Mesendoderm (in vitro differentiated cells): ENCODE measurements around the gene PI4K2A.
A peak's percentile ranks its signal among the peaks of the same experiment; 100 is the strongest.

Experiments used
- DNase-seq: peaks from one replicate; pipeline ENCODE4 v3.0.0; 2013
- H2AK5ac ChIP-seq: 2 replicates; pipeline ENCODE4 v1.6.1; 2013; ENCODE audit warnings: low read length, inconsistent platforms
- H2BK120ac ChIP-seq: 2 replicates; pipeline ENCODE4 v1.6.1; 2013; ENCODE audit warnings: low read depth, mild to moderate bottlenecking, low read length, moderate library complexity, mixed read lengths
- H2BK15ac ChIP-seq: replicated peaks from 2 replicates; pipeline ENCODE4 v1.6.1; 2013; ENCODE audit warnings: low read depth, mild to moderate bottlenecking, moderate library complexity
- H2BK5ac ChIP-seq: 2 replicates; pipeline ENCODE4 v1.6.1; 2013; ENCODE audit warnings: low read length, inconsistent platforms
- H3K18ac ChIP-seq: 2 replicates; pipeline ENCODE4 v1.6.1; 2013; ENCODE audit warnings: mild to moderate bottlenecking, low read length, mixed read lengths
- H3K23ac ChIP-seq: one replicate; pipeline ENCODE4 v1.6.1; 2013; ENCODE audit warnings: low read length
- H3K27ac ChIP-seq: 2 replicates; pipeline ENCODE4 v1.5.1; 2013; ENCODE audit warnings: low read depth, mild to moderate bottlenecking, inconsistent platforms, low read length, moderate library complexity
- H3K27me3 ChIP-seq: 2 replicates; pipeline ENCODE4 v1.6.1; 2013; ENCODE audit warnings: low read length, control low read depth, mild to moderate bottlenecking, inconsistent platforms; ENCODE audit not compliant: insufficient read depth, poor library complexity
- H3K36me3 ChIP-seq: 2 replicates; pipeline ENCODE4 v1.6.1; 2013; ENCODE audit warnings: low read length, inconsistent platforms; ENCODE audit not compliant: control insufficient read depth, insufficient read depth
- H3K4ac ChIP-seq: one replicate; pipeline ENCODE4 v1.6.1; 2013; ENCODE audit warnings: low read depth, mild to moderate bottlenecking, low read length, moderate library complexity
- H3K4me1 ChIP-seq: 2 replicates; pipeline ENCODE4 v1.6.1; 2013; ENCODE audit warnings: low read depth, low read length, inconsistent platforms; ENCODE audit not compliant: control insufficient read depth
- H3K4me2 ChIP-seq: 2 replicates; pipeline ENCODE4 v1.6.1; 2013; ENCODE audit warnings: low read length
- H3K4me3 ChIP-seq: 2 replicates; pipeline ENCODE4 v1.5.1; 2013; ENCODE audit warnings: mild to moderate bottlenecking, low read length
- H3K56ac ChIP-seq: one replicate; pipeline ENCODE4 v1.6.1; 2013; ENCODE audit warnings: low read length
- H3K79me1 ChIP-seq: 2 replicates; pipeline ENCODE4 v1.6.1; 2013; ENCODE audit warnings: low read length, inconsistent platforms
- H3K79me2 ChIP-seq: 2 replicates; pipeline ENCODE4 v1.6.1; 2013; ENCODE audit warnings: mild to moderate bottlenecking, low read length; ENCODE audit not compliant: control insufficient read depth, insufficient read depth
- H3K9ac ChIP-seq: 2 replicates; pipeline ENCODE4 v1.6.1; 2013; ENCODE audit warnings: low read length, inconsistent platforms
- H4K5ac ChIP-seq: one replicate; pipeline ENCODE4 v1.6.1; 2013; ENCODE audit warnings: low read length
- H4K8ac ChIP-seq: one replicate; pipeline ENCODE4 v1.6.1; 2013; ENCODE audit warnings: low read depth, mild to moderate bottlenecking, control low read depth, low read length, moderate library complexity
- WGBS: extraction: QIAGEN DNeasy Blood & Tissue Kit; methylation state at CpG from one replicate; pipeline ENCODE4 v1.1.7; 2013; ENCODE audit warnings: low lambda C conversion rate, missing lambda C conversion rate; ENCODE audit not compliant: insufficient coverage; ENCODE audit errors: extremely low coverage; 5-methylcytosine and 5-hydroxymethylcytosine counted together

PI4K2A gene

DNA sequence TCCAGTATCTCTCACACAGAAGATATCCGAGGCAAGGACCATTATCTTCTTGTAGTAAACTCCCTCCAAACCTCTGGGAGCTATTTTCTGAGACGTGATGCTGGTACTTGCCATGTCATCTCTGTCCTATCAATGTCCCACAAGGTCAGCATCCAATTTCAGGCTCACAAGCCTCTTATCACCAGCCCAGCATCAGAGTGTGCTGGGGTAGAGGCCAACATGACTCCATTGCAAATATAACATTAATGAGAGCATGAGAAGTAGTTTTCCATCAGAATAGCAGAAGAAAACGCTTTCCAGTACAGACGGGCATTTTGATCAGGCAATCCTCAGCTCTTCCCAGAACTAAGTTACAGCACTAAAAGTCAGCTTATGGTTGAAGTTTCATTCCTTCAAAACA is 12.7 kb upstream of the PI4K2A start:
- H2AK5ac ChIP-seq: no peak overlapping the region
- no peak overlapping the region for H4K8ac ChIP-seq
- no peak overlapping the region for H2BK5ac ChIP-seq
- no peak overlapping the region for H3K9ac ChIP-seq
- H3K79me2 ChIP-seq: no peaks in the 10 kb centered on the region
- H3K4ac ChIP-seq: no peak overlapping the region
- no peaks in the 10 kb centered on the region for H3K36me3 ChIP-seq
- no peak for DNase-seq
- H2BK120ac ChIP-seq: no peak overlapping the region
- no peak overlapping the region for H3K18ac ChIP-seq
- H2BK15ac ChIP-seq: no peak overlapping the region
- H3K23ac ChIP-seq: no peak overlapping the region
- no peak overlapping the region for H3K4me2 ChIP-seq
- no CpG with 5 or more reads among the region's 4 CpGs for WGBS
- H3K79me1 ChIP-seq: no peaks in the 10 kb centered on the region
- H4K5ac ChIP-seq: no peak overlapping the region
- H3K27ac ChIP-seq: no peak overlapping the region
- no peak overlapping the region for H3K4me3 ChIP-seq
- H3K27me3 ChIP-seq: no peaks in the 10 kb centered on the region
- H3K4me1 ChIP-seq: no peaks in the 10 kb centered on the region
- H3K56ac ChIP-seq: no peak overlapping the region

DNA sequence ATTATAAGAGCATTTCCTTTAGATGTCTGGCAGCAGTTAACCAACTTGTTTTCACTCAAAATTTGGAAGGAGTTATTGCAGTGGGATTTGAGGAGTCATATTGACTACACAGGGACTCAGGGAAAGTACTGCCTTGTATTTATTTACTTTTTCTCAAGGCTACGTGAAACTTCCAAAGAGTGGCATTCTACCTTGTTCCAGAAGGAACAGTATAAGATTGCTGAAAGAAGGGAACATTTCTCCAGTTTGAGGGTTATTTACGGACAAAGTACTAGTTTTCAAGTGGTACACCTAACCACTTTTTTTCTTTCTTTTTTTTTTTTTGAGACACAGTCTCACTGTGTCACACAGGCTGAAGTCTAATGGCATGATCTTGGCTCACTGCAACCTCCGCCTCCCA is 12.2 kb upstream of the PI4K2A start:
- WGBS: no CpG with 5 or more reads among the region's 3 CpGs
- Histone ChIP-seq H2BK120ac (no peak overlapping the region), H3K27me3 (no peaks in the 10 kb centered on the region), H3K27ac (no peak overlapping the region), H3K23ac (no peak overlapping the region), H2BK15ac (no peak overlapping the region), H3K36me3 (no peaks in the 10 kb centered on the region), H3K18ac (no peak overlapping the region), H3K4me2 (no peak overlapping the region), H4K8ac (no peak overlapping the region), H3K4me3 (no peak overlapping the region), H3K79me1 (no peaks in the 10 kb centered on the region), H3K56ac (no peak overlapping the region), H4K5ac (no peak overlapping the region), H2BK5ac (no peak overlapping the region), H3K79me2 (no peaks in the 10 kb centered on the region), H3K4me1 (no peaks in the 10 kb centered on the region), H3K9ac (no peak overlapping the region), H2AK5ac (no peak overlapping the region), H3K4ac (no peak overlapping the region)
- no peak for DNase-seq

DNA sequence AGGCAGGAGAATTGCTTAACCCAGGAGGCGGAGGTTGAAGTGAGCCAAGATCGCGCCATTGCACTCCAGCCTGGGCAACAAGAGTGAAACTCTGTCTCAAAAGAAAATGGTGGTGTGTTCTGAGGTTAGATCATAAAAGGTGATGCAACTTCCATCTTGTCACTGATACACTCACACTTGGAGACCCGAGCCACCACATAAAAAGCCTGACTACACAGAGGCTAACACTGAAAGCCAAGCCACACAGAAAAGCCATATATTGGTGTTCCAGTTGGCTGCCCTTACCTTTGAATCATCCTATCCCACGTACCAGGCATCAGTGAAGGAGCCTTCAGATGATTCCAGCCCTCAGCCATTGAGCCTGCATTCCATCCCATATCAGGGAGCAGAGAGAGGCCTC is 11.2 kb upstream of the PI4K2A start:
- no peak overlapping the region for H3K4me3 ChIP-seq

DNA sequence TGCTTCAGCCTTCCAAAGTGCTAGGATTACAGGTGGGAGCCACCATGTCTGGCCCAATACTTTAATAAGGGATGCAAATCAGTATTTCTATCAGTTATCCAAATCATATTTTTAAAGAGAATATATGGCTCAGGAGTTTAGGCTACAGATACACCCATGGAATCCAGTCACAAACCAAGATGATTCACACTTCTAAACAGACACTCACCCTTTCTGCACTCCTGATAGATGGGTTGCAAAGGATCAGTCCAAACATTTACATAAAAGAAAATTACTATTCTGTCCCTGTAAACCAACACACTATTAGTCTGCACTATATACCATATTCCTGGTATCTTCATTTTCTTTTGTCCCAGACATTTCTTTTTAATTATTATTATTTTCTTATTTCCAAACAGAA is 9.4 kb upstream of the PI4K2A start:
- H3K27me3 ChIP-seq: no peaks in the 10 kb centered on the region

More for the DNA sequence above, 11.2 kb upstream of the PI4K2A start:
- Histone ChIP-seq H3K23ac (no peak overlapping the region), H3K27ac (no peak overlapping the region), H2BK15ac (no peak overlapping the region), H2BK120ac (no peak overlapping the region), H3K18ac (no peak overlapping the region), H3K27me3 (no peaks in the 10 kb centered on the region), H3K56ac (no peak overlapping the region), H4K8ac (no peak overlapping the region), H4K5ac (no peak overlapping the region), H2BK5ac (no peak overlapping the region), H3K79me1 (no peaks in the 10 kb centered on the region), H3K79me2 (no peaks in the 10 kb centered on the region), H3K4me2 (no peak overlapping the region), H3K4me1 (no peaks in the 10 kb centered on the region), H2AK5ac (no peak overlapping the region), H3K9ac (no peak overlapping the region), H3K4ac (no peak overlapping the region), H3K36me3 (no peaks in the 10 kb centered on the region)
- WGBS: no CpG with 5 or more reads among the region's 5 CpGs
- DNase-seq: no peak

DNA sequence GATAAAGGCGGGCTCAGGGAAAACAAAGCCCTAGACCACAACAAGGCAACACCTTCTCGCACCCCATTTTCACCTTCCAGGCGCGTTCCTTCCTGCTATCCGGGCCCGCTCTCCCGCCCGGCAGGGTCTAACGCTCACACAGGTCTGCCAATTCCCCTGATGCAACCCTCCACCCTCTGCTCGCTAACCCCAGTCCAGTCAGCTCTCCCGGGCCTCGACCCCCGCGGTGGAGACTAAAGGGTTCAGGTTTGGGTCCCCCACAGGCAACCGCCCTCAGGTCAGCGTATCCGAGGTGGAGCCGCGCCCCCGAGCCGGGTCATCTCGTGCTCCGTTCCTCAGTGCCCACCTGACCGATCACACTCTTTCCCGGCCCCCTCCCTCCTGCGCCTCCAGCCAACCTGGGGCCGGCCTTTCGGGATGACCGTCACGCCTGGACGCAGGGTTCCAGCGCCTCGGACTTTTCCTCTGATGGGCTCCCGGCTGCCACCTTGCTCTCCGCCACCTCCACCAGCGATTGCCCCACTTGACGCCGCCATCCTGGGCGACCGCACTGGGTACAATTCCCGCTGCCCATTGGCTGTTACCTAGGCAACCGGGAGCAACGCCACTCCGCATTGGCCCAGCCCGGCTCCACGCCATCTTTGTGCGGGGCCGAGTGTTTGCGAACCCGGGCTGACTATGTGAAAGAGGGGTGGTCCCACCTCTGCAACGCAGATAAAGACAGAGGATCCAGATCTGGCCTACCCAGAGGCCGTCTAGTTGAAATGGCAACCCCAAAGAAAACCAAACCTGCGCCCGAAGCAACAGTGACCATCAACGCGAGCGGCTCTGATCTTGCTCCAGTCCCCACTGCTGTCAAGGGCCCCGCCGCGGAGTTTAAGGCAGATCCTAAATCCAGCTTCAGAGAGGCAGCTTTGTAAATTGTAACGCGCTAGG is 7.3 kb upstream of the PI4K2A start, which contains the start of gene MORN4:
MORN4 (minus strand) TSS at position 552 of the 936 bp plus-strand sequence. CDS start 13,847 bp downstream, outside the sequence.
- Histone ChIP-seq H2BK120ac (no peak within 1 kb of the TSS), H4K8ac (peak within 1 kb of the TSS; percentile 99), H3K4ac (no peak within 1 kb of the TSS), H3K9ac (peak within 1 kb of the TSS; percentile 76), H3K27ac (peak within 1 kb of the TSS; percentile 51), H2BK5ac (no peak within 1 kb of the TSS), H3K79me2 (no peaks in the 10 kb centered on the region), H3K18ac (no peak within 1 kb of the TSS), H4K5ac (no peak within 1 kb of the TSS), H3K56ac (peak within 1 kb of the TSS; percentile 95), H2BK15ac (no peak within 1 kb of the TSS), H2AK5ac (no peak within 1 kb of the TSS), H3K4me2 (peak within 1 kb of the TSS; percentile 73), H3K23ac (no peak within 1 kb of the TSS), H3K79me1 (no peaks in the 10 kb centered on the region), H3K4me1 (no peaks in the 10 kb centered on the region), H3K27me3 (no peaks in the 10 kb centered on the region), H3K4me3 (peak within 1 kb of the TSS; percentile 55), H3K36me3 (no peaks in the 10 kb centered on the region)
- WGBS: no CpG with 5 or more reads among the region's 62 CpGs
- peak; percentile 97 for DNase-seq

More for the DNA sequence above, 9.4 kb upstream of the PI4K2A start:
- Histone ChIP-seq H3K23ac (no peak overlapping the region), H3K4ac (no peak overlapping the region), H3K79me2 (no peaks in the 10 kb centered on the region), H3K79me1 (no peaks in the 10 kb centered on the region), H3K9ac (no peak overlapping the region), H3K36me3 (no peaks in the 10 kb centered on the region), H3K4me3 (no peak overlapping the region), H4K5ac (no peak overlapping the region), H2BK5ac (no peak overlapping the region), H3K56ac (no peak overlapping the region), H3K18ac (no peak overlapping the region), H4K8ac (no peak overlapping the region), H3K4me1 (no peaks in the 10 kb centered on the region), H2BK120ac (no peak overlapping the region), H3K4me2 (no peak overlapping the region), H2AK5ac (no peak overlapping the region), H3K27ac (no peak overlapping the region), H2BK15ac (no peak overlapping the region)
- DNase-seq: no peak
